CD4-positive, alpha-beta T cell treated with Interleukin-17A for 1 hour (primary cell): ENCODE results near the gene TFEB.

Source experiments
- DNase-seq: peaks from one replicate; pipeline ENCODE4 v3.0.0-alpha.2; 2020

TFEB gene

DNA sequence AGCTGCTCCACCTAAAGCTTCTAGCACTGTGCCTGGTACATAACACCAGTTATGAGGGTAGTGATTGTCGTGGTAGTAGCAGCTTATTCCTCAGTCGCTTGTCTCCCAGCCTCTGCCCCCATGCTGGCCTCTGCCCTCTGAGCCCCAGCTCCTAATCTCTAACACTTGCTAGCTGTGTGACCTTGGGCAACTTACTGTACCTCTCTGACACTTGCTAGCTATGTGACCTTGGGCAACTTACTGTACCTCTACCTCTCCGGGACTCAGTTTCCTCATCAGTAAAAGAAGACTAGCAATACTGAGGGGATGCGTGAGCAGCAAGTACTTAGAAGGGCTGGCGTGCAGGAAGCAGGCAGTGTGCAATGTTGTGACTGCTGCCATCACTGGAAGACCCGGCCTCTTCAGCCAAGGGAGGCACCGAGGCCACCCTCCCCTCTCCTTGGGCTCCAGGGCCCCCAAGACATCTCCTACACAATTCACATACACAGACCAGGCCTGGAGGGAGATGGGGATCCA is 87.3 kb downstream of the TFEB start:
- no peak for DNase-seq

DNA sequence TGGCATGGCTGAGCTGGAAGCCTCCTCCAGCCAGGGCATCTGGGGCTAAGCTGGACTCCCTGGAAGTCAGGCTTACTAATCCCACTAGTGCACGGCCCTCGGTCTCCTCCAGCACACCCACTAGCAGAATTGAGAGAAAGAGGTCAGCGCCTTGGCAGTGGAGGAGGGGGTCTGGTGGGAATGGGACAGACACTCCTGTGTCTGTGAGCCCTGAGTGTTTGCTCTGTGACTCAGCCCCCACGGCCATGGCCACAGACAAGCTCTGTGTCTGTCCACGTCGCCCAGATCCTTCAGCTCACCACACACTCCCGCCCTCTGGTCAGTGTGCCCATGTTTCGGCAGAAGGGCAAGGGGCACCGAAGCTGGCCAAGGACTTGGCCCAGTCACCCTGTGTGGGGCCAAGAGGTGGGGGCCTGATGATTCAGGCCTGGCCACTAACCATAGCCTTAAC is 88.3 kb downstream of the TFEB start:
- DNase-seq: no peak

DNA sequence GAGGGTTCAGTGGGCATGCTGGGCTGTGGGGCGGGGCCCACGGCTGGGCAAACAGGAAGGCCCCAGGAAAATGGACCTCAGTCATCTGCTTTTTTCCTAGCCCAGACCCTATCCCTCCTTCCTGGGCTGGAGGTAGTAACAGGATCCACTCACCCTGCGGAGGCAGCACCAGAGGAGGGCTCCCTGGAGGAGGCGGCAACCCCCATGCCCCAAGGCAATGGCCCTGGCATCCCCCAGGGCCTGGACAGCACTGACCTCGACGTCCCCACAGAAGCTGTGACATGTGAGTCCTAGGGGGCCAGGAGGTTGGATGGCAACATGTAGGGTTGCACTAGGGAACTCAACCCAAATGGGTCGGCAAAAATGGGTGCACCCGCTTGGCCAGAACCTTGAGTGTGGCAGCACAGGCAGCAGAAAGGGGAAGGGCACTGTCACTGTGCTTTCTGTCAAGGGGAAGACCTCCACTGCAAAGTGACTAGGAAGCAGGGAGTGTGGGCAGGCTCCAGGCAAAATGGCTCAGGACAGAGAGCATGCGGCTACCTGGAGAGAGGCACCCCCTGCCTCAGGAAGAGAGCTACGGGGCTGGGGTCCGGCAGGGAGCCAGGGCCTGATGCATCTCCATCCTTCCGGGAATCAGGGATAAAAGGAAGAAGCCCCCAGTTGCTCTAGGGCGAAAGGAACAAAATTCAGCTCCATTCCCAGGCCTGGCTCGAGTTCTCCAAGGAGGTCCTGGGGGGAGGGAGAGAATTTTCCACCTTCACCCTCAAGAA is 89.2 kb downstream of the TFEB start:
- no peak for DNase-seq

GRCh38 chr6:41645007-41645618 is 90.3 kb downstream of the TFEB start:
- no peak for DNase-seq

GRCh38 chr6:41644297-41644879 is 91.0 kb downstream of the TFEB start:
- no peak for DNase-seq

- DNase-seq: no peak
Measured at GRCh38 chr6:41643899-41644269, 91.5 kb downstream of the TFEB start.

DNA sequence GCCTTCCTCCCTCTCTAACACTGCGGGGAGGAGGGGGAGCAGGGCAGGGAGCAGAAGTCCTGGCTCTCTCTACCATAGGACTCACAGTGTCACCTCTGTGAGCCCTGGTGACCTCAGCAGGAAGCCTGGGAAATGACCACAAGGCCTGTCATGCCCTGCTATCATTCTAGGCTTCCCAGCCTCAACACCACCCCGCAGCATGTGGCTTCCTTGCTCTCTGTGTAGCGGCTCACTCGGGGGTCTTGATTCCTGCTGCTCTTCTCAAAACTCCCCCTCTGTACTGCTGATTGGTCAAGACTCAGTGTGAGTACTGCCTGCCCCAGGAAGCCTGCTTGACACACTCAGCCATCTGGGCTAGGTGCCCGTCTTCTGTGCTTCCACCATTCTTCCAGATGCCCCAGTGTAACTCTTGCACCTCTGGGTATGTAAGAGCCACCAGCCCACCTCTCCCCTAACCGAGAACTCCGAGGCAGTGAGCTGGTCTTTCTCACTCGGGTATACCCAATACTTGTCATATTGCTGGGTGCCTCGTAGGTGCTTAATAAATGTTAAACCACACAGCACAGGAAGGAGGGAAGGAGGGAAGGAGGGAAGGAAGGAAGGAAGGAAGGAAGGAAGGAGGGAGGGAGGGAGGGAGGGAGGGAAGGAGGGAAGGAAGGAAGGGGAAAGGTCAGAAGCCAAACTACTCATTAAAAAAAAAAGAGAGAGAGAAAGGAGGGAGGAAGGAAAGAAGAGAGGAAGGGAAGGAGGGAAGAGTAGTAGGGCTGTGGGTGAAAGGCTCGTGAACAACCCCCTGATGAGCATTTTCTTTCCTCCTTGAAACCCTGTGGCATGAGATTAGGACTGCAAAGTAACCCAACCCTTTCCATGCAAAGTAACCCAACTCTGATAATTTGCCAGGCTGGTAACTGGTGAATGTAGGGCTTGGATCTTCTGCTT is 92.2 kb downstream of the TFEB start:
- DNase-seq: no peak

DNA sequence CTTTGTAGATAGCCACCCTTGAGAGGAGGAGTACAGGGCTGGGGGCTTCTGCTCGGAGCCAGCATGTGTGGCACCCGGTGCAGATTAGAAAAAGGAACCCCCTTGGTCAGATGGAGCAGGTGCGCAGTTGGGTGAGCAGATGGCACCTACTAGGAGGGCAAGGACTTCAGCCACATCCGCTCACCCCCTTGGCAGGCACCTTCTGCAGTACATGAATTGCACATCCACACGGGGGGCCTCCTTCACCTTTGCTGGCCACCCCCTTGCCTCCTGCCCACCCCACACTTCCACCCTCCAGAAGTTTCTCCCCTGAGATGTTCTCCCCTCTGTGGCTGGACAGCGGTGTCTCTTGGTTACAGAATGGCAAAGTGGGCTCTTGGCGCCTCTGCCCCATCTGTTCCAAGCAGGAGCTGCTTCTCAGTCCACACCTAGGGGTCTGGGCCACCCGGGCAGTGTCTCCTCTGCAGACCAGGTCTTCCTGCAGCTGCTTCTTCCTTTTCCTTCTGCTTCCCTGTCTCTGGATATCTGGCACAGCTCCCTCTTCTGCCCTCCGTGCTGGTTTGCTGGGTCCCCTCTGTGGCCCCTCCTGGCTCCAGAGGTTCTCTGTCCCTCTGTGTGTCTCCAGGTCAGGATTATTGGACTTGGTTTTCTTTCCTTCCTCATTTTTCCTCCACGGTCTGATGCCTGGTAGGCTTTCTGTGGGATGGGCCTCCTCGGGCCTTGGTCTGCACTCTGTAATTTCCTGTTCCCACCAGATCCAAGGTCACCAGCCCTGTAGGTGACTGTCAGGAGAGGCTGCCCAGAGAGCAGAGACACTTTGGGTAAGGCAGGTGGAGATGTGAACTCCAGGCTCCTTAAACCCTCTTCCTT is 93.1 kb downstream of the TFEB start:
- DNase-seq: no peak

DNA sequence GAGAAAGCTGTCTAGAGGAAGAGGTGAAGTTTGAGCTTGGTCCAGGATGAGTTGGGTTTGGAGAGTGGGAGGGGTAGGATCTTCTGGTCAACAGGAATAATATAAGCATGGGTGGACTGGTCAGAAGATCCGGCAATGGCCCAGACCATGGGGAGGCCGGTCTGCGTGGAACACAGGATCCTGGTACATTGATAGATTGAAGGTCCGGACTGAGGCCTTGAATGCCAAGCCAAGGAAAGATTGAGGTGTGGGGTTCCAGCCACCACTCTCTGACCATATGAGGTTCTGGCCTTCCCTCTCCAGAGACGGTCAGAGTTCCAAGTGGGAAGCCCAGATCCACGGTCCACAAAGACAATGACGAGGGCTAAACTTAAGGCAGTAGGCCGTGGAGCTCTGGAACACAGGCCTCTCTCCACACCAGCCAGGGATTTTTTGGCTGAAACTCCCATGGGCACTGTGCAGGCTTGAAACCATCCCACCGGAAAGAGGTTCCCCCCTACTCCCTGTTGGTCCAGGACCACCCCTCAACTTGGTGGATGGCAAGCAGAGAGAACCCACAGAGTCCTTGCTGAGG is 94.0 kb downstream of the TFEB start:
- no peak for DNase-seq

GRCh38 chr6:41640426-41640825 is 95.0 kb downstream of the TFEB start:
- no peak for DNase-seq

DNA sequence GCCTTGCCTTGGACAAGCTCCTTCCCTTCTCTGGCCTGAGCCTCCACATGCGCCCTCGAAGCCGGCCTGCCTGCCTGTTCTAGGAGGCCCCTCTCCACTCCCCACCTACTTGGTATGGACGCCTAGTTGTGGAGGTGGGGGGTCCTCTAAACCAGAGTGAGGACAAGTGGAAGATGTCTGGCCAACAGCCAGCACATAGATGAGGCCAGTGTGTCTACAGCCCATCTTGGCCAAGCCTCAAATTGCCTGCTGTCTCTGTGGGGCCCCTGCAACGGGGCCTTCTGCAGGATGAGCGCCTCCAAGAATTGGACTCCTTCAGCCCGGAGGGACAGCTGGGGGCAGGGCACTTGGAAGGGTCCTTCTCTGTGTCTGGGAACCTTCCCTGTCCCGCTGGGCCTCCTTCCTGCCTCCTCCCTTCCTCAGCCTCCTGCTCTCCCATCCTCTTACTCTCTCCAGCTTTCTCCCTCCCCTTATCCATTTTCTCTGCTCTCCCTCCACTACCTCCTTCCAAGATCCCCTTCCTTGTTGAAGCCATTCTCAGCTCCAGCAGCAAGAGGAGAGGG is 95.5 kb downstream of the TFEB start:
- DNase-seq: no peak

- no peak for DNase-seq
Measured at GRCh38 chr6:41638935-41639808, 96.2 kb downstream of the TFEB start.

DNA sequence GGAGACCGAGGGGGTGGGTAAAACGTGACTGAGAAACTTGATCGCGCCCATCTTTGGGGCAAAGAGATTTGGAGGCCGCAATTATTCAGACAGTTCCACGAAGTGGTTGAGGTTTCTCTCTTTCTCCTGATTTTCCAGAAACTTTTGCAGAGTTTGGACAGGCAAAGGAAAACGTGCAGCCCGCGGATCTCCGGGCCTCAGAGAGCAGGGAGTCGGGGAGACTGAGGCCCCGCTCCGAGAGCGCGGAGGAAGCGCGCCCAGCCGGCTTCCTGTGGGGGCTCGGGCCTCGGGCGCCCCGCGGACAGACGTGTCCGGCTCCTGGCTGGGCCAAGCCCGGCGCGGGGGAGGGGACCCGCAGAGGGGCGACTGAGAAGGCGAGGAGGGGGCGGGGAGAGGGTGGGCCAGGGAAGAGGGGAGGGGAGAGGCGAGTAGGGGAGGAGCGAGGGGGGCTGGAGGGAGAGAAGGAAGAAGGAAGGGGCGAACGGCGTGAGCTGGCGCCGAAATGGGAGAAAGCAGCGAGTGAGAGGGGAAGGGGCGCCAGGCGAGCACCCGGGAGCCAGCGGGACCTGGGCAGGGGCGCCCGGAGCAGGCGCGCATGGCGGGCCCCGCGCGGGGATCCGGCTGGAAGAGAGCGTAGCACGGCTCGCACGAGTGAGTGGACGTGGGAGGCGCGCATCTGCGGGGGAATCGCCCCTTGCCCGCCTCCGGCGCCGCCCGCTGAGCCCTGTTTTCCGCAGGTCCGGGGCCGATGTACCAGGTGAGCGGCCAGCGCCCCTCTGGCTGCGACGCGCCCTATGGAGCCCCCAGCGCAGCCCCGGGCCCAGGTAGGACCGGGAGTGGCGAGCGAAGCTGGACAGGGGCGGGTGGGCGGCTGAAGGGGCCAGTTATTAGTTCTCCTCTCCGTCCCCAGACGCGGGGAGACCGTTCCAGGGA is 97.1 kb downstream of the TFEB start, which contains the start of gene MDFI:
TSS of gene MDFI (plus strand) at position 467 of the 933 bp plus-strand sequence. CDS start at position 749, 282 bp downstream.
- no peak for DNase-seq

- no peak for DNase-seq
Measured at GRCh38 chr6:41637194-41638001, 98.0 kb downstream of the TFEB start.

GRCh38 chr6:41636833-41637193 is 98.6 kb downstream of the TFEB start:
- no peak for DNase-seq

DNA sequence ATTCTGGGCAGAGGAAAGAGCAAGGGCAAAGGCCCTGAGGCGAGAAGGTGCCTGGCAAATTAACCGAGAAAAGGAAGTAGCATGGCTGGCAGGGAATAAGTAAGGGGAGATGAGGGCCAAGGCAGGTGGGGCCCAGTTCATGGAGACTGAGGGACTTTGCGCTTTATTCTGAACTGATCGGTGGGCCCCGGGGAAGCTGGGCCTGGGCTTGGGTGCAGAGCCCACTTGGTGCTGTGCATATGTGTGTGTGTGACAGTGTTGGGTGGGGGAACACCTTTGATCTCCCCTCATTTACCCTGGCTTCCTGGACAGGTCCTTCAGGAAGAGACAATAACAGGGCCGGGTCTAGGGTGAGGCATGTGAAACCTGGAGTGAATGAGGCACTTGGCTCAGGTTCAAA is 100.0 kb downstream of the TFEB start:
- no peak for DNase-seq

DNA sequence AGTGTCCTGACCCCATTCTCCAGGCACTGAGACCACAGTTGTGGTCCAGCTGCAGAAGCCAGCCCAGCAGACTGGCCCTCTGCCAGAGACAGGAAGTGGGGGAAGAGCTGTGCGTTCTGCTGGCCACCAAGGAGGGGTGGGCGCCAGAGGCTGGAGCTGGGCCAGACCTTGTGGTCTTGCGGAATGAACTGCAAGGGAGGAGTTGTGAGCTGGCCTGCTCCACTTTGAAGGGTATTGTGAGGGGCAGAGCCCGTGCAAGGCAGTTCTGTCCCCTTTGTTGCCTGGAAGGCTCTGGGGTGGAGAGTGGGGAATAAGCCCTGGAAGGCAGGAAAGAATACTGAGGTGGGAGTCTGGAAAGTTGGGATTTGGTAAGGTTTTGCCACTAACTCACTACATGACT is 100.8 kb downstream of the TFEB start:
- DNase-seq: no peak
